G401 (cell line): ENCODE results near the gene IL3RA. TPM values are rescaled to one million over a fixed set of nuclear protein-coding genes. Genes with fewer than 3 reads are reported as not detected.
"Not testable (repeated sequence)": the region's sequence is repeated elsewhere in the genome, so short reads cannot be mapped to it uniquely, and the experiment has no call there.

Source experiments
- DNase-seq: peaks from one replicate; pipeline ENCODE4 v3.0.0-alpha.2; 2015; ENCODE audit warnings: low spot score
- in situ Hi-C: cut with HindIII; loops from 2 replicates; pipeline ENCODE4 v1.10.0; 2016; ENCODE audit warnings: low sequenced_read_pairs, mixed read lengths
- total RNA-seq: library from RNA; depleted of rRNA; stranded (reverse); fragments of >200 nt; shearing (Covaris generic); gene quantifications from 2 replicates; pipeline ENCODE4 v1.2.3, GENCODE V29; 2014

Gene IL3RA
- total RNA-seq, 1 experiment from 2014 or later: not detected

DNA sequence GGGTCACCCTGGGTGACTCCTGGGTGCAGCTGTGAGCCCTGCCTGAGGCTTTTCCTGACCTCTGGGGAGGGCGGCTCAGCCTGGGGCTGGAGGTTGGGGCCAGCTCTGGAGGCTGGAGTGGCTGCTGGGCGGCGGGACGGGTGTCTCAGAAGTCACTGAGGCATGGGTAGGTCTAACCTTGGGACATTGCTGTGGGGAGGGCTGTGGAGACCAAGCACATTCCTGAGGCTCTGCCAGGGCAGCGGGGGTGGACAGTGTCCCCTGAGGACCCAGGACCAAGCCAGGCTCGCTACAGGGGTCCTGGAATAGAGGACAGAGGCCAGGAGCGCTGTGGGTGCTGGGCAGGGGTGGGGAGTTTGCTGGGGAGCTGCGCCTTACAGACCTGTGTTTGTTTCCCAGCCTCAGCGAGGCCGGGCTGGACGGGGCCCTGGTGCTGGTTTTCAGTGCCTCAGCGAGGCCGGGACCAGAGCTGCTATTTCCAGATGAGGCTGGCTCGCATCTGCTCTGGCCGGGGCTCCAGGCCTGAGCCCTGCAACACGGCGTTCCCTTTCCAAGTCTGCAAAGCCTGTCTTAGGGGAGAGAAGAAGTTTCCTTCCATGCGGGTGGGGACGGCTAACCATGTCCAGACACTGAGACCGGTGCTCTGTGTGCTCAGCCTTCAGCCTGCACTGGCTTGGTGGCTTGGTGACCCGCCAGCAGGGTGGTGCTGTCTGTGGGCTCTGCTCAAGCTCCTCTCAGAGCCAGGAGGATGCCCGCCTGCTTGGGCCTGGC lies 58.3 kb downstream of the IL3RA start:
- in situ Hi-C loops: no loop called here
- no peak for DNase-seq

DNA sequence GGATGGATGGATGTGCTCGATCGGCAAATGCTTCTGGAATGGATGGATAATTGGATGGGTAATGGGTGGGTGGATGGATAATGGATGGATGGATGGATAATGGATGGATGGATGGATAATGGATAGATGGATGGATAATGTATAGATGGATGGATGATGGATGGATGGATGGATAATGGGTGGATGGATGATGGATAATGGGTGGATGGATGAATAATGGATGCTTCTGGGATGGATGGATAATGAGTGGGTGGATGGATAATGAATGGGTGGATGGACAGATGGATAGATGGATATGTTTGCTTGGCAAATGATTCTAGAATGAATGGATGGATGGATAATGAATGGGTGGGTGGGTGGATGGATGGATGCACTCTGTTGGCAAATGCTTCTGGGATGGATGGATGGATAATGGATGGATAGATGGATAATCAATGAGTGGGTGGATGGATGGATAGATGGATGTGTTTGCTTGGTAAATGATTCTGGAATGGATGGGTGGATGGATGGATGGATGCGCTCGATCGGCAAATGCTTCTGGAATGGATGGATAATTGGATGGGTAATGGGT lies 59.1 kb downstream of the IL3RA start:
- in situ Hi-C loops: no loop called here
- DNase-seq: no peak

DNA sequence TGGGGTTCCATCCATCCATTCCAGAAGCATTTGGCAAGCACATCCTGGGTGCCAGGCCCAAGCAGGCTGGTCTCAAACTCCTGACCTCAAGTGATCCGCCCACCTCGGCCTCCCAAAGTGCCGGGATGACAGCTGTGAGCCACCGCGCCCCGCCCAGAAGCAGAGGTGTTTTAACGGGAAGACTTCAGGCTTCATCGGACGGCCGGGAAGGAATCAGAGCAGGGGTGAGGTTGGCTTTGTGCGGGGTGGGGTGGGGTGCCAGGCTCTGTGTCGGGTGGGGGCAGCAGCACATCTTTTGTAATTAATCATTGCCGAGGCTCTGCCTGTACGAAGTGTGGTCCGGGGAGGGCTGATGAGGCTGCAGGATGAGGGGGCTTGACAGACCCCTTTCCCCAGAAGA lies 60.4 kb downstream of the IL3RA start:
- in situ Hi-C loops: no loop called here
- DNase-seq: no peak

DNA sequence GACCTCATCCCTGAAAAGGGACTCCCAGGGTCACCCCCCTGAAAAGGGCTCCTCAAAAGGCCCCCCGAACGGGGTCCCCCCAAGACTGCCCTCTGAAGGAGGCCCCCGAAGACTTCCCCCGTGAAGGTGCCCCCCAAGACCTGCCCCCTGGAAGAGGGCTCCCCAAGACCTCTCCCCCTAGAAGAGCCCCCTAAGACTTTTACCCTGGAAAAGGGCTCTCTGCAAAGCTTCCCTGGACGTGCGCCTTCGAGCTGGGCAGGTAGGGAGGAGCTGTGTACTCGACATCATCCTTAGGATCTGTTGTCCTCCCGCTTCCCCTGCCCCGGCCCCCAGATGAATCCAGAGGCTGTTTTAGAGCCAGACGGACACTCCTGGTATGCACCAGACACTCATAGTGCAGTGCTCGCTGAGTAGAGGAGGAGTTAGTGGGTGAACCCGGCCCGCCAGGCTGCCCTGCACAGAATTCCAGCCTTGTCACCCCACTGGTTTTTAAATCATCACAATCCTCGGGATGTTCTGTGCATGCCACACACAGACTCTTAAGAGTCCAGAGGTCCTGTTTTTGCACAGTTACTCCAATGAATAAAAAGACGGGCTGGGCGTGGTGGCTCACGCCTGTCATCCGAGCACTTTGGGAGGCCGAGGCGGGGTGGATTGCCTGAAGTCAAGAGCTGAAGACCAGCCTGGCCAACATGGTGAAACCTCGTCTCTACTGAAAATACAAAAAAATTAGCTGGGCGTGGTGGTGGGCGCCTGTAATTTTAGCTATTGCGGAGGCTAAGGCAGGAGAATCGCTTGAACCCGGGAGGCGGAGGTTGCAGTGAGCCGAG lies 61.1 kb downstream of the IL3RA start:
- DNase-seq: no peak
- in situ Hi-C loops: no loop called here

DNA sequence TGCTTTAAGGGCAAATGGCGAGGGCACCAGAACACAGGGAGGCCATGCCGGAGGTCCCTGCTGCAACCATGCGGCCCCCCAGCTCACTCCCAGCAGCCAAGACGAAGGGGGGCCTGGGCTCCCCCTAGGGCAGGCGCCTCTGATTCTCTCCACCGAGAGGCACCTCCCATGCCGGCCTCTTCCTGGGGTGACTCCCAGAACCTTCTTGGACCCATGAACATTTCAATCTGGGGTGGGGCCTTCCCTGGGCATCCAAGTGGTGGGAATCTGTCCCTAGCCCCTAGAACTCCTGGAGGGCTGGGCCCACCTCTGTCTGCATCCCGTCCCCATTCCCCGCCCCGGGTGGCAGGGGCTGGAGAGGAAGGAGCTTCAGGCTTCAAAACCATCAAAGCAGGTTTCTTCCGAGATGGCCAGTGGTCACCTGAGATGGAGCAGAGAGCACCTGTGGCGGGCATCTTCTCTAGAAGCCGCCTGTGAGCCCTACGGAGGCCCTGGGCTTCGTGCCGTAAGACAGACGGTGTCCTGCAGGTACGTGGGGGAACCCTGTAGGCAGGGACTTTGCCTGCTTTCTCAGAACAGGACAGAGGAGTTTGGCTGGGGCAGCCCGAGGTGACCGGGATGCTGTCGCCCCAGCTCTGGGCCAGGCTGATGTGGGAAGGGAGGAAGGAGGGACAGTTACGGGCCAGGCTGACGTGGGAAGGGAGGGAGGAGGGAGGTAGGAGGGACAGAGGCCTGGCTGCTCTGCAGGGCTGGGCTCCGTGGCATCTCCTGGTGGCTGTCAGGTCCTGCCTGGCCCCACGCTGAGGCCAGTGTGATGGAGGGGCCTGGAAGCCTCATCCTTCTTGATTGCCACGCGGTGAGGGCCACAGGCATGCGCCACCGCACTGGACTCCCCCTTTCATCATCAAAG lies 62.1 kb downstream of the IL3RA start:
- peak; percentile 81 for DNase-seq
- in situ Hi-C loops: no loop called here

DNA sequence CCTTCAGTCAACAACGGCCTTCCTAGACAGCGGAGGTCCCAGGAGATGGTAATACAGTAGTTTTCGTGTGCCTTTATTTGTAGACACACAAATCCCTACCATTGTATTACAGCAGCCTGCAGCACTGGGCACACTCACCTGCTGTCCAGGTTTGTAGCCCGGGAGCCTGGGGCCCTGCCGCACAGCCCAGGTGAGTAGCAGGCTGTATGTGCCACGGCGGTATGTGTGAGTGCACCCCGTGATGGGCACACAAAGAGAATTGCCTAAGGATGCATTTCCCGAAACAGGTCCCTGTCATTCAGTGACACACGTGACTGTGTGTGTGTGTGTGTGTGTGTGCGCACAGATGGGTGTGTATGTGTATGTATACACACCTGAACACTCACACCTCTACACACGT lies 63.5 kb downstream of the IL3RA start:
- no peak for DNase-seq
- in situ Hi-C loops: no loop called here

DNA sequence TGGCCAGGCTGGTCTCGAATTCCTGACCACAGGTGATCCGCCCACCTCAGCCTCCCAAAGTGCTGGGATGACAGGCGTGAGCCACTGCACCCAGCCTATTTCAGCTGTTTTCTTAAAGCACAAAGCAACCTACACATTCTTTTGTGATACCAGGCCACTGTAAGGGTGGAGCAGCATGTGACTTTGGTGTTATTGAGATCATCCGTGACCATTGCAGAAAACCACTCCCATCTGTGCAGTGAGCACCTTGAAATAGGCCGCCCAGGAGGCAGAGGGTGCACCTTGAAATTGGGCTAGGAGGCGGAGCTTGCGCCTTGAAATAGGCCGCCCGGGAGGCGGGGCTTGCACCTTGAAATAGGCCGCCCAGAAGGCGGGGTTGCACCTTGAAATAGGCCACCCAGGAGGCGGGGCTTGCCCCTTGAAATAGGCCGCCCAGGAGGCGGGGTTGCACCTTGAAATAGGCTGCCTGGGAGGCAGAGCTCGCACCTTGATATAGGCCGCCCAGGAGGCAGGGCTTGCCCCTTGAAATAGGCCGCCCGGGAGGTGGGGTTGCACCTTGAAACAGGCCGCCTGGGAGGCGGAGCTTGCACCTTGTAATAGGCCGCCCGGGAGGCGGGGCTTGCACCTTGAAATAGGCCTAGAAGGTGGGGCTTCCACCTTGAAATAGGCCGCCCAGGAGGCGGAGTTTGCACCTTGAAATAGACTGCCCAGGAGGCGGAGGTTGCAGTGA lies 64.3 kb downstream of the IL3RA start:
- in situ Hi-C loops: no loop called here
- no peak for DNase-seq

DNA sequence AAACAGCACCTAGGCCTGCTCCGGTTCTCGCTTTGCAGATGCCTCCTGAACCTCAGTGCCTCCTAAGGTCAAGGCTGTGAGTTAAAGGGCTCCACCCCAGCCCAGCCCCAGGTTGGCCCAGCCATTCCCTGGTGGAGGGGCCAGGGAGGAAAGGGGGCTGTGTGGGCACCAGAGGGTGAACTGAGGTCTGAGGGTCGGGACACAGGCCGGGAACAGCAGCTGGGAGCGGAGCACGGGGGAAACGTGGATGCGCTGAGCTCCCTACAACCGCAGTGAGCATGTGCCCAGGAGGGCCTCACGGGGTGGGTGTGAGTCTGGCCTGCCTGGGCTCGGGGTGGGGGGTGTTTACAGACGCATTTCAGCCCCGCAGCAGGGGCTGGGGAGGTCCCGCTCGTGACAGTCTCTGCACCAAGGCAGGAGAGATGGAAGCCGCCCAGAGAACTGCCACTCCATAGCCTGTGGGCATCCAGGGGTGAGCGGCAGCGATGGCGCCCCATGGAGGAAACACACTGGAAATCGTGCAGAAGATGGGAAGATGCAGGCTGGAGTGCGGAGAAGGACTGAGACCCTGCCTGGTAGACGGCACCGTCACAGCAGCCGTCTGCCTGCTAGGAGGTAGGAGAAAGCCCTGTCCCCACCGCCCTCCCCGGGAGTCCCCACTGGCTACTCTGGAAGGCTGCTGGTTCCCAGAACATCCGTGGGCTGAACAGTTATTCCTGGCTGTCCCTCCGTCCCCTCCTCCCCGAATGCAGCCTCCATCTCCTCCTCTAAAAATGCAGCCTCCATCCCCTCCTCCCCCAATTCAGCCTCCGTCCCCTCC lies 65.2 kb downstream of the IL3RA start:
- in situ Hi-C loops: no loop called here
- no peak for DNase-seq

DNA sequence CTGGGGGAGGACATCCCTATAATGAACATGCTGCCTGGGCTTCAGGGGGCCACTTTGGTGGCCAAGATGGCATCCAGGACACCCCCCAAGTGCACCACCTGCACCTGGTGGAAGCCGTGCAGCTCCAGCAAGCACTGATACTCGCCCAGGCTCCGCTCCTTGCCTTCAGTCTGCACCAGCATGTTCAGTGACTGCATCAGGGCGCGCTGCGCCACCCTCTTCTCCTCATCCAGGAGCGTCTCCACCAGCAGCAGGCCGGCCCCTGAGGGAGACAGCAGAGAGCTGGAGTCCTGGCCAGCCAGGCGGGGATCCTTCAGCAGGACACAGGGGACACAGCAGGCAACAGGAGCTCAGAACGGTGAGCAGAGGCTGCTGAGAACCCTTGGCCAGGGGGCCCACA lies 66.6 kb downstream of the IL3RA start:
- no peak for DNase-seq
- in situ Hi-C loops: no loop called here

DNA sequence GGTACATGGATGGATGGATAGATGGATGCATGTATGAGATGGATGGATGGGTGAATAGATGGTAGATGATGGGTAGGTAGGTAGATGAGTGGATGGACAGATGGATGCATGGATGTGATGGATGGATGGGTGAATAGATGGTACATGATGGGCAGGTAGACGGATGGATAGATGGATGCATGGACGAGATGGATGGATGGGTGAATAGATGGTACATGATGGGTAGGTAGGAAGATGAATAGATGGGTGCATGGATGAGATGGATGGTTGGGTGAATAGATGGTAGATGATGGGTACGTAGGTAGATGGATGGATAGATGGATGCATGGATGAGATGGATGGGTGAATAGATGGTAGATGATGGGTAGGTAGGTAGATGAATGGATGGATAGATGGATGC lies 67.3 kb downstream of the IL3RA start:
- in situ Hi-C loops, DNase-seq: not testable (repeated sequence)

DNA sequence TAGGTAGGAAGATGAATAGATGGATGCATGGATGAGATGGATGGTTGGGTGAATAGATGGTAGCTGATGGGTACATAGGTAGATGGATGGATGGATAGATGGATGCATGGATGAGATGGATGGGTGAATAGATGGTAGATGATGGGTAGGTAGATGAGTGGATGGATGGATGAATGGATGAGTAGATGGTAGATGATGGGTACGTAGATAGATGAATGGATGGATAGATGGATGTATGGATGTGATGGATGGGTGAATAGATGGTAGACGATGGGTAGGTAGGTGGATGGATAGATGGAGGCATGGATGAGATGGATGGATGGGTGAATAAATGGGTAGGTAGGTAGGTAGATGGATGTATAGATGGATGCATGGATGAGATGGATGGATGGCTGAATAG lies 69.2 kb downstream of the IL3RA start:
- in situ Hi-C loops, DNase-seq: not testable (repeated sequence)

DNA sequence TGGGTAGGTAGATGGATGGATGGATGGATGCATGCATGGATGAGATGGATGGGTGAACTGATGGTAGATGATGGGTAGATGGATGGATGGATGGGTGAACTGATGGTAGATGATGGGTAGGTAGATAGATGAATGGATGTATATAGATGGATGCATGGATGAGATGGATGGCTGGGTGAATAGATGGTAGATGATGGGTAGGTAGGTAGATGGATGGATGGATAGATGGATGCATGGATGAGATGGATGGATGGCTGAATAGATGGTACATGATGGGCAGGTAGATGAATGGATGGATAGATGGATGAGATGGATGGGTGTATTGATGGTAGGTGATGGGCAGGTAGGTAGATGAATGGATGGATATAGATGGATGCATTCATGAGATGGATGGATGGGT lies 70.5 kb downstream of the IL3RA start:
- in situ Hi-C loops: no loop called here
- no peak for DNase-seq

DNA sequence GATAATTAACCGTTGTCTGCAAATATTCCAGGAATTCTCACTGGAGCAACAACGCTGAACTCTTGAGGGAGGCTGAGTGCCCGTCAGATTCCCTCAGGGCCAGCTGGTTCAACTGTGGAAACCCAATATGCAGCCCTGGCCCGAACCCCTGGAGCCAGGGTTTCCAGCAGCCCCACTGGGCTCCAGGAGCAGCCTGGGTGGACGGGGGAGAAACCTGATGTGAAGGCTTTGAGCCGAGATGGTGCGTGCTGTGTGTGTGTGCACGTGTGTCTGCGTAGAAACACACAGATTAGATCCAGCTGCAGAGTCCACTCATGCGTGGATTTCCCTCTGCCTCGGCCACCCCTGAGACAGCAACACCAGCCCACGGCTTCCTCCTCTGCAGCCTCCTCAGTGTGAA lies 74.7 kb downstream of the IL3RA start:
- in situ Hi-C loops: no loop called here
- DNase-seq: no peak

DNA sequence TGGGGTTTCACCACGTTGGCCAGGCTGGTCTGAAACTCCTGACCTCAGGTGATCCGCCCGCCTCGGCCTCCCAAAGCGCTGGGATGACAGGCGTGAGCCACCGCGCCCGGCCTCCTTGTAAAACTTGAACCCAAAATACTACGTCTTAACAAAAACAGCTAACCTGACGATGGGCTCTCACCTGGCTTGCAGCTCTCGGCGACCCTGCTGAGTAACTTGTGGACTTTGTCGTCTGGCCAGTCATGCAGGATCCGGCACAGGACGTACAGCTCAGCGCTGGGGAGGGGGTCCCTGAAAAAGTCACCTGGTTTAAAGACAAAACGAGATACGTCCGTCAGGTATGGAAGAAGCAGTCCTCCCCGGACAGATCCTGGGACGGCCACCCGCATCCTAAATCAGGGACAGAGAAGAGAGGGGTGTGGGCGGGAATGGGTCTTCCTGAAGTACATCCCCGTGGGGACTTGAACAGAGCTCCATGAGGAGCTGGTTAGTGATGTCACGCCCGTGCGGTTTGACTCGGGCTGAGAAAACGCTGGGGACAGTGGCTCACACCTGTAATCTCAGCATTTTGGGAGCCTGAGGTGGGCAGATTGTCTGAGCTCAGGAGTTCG lies 76.1 kb downstream of the IL3RA start:
- no peak for DNase-seq
- in situ Hi-C loops: no loop called here

DNA sequence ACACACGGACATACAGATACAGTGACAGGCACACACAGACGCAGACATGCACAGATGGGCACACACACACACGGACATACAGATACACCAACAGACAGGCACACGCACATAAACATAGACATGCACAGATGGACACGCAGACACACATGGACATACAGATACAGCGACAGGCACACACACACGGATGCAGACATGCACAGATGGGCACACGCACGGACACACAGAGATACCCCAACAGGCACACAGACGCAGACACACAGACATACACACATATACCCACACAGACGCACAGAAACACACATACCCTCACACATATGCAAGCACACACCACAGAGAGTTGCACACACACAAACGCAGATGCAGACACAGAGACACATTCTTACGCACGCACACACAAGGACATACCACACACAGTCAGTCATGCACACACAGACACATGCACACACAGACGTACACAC lies 79.8 kb downstream of the IL3RA start:
- DNase-seq: no peak
- in situ Hi-C loops: no loop called here

DNA sequence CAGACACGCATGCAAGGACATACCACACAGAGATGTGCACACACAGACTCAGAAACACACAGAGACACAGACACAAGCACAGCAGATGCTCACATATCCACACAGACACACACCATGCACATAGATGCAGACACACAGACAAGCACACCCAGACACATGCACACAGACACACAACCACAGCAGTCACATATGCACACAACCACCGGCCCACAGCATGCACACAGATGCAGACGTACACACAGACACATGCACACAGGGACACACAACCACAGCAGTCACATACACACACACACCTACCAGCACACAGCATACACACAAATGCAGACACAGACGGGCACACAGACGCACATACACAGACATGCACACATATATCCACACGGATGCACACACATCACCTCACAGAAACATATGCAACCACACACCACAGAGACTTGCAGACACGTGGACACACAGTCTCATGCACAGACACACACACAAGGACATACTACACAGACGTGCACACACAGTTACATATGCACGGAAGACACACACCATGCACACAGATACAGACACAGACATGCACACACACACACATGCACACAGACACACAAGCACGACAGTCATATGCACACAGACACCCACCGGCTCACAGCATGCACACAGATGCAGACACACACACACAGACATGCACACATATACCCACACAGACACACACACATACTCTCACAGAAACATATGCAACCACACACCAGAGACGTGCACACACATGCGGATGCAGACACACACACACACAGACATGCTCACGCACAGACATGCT lies 80.6 kb downstream of the IL3RA start:
- in situ Hi-C loops: no loop called here
- no peak for DNase-seq
